Thoracic aorta (tissue), 2 donors: ENCODE data around the gene ITGAV. TPM values are rescaled to one million over a fixed set of nuclear protein-coding genes. Genes with fewer than 3 reads are reported as not detected.
A peak's percentile ranks its signal among the peaks of the same experiment; 100 is the strongest.

Experiments
- ATAC-seq: fragments of 150-250 bp; one replicate; pipeline ENCODE4 v1.8.0; 2017; ENCODE audit warnings: low read depth; ENCODE audit not compliant: insufficient number of reproducible peaks, low FRiP score
- DNase-seq: peaks from one replicate; pipeline ENCODE4 v3.0.0-alpha.2; 2020; ENCODE audit warnings: low spot score
- H3K27ac ChIP-seq, 2 donors: fragments of 200-600 bp; sonication (generic); 1 replicate in 1 of 2; 2 replicates in 1 of 2; pipeline ENCODE4 v1.5.1; 2016; ENCODE audit warnings: mild to moderate bottlenecking in 2 of 2, moderate library complexity in 2 of 2
- H3K27me3 ChIP-seq: fragments of 200-600 bp; sonication (generic); replicated peaks from 2 replicates; pipeline ENCODE4 v1.6.0; 2016; ENCODE audit warnings: mild to moderate bottlenecking; ENCODE audit not compliant: insufficient read depth
- H3K36me3 ChIP-seq: fragments of 200-600 bp; sonication (generic); one replicate; pipeline ENCODE4 v1.5.1; 2016
- H3K4me1 ChIP-seq, 2 donors: fragments of 200-600 bp; sonication (generic); 1 replicate in 1 of 2; 2 replicates in 1 of 2; pipeline versions ENCODE4 v1.5.1 to v1.6.0; 2016; ENCODE audit warnings: low read depth in 2 of 2, mild to moderate bottlenecking in 1 of 2; ENCODE audit not compliant: control insufficient read depth in 1 of 2
- H3K4me3 ChIP-seq: fragments of 200-600 bp; sonication (generic); 2 replicates; pipeline ENCODE4 v1.5.1; 2016; ENCODE audit warnings: mild to moderate bottlenecking
- H3K9me3 ChIP-seq: fragments of 200-600 bp; sonication (generic); 2 replicates; pipeline ENCODE4 v1.5.1; 2016
- total RNA-seq, 2 donors: library from RNA; depleted of rRNA; stranded (reverse); fragments of >200 nt; gene quantifications; one replicate each; pipeline versions ENCODE4 v1.1.0 to v1.2.3, GENCODE V29; 2016
- TF ChIP-seq, protein P1 (sequence below): fragments of 200-600 bp; sonication (generic); IDR thresholded peaks from one replicate; pipeline ENCODE4 v1.5.1; 2019; ENCODE audit warnings: antibody characterized with exemption

The ITGAV gene
- total RNA-seq = 100 to 1,000 TPM; 160 to 195 TPM

DNA sequence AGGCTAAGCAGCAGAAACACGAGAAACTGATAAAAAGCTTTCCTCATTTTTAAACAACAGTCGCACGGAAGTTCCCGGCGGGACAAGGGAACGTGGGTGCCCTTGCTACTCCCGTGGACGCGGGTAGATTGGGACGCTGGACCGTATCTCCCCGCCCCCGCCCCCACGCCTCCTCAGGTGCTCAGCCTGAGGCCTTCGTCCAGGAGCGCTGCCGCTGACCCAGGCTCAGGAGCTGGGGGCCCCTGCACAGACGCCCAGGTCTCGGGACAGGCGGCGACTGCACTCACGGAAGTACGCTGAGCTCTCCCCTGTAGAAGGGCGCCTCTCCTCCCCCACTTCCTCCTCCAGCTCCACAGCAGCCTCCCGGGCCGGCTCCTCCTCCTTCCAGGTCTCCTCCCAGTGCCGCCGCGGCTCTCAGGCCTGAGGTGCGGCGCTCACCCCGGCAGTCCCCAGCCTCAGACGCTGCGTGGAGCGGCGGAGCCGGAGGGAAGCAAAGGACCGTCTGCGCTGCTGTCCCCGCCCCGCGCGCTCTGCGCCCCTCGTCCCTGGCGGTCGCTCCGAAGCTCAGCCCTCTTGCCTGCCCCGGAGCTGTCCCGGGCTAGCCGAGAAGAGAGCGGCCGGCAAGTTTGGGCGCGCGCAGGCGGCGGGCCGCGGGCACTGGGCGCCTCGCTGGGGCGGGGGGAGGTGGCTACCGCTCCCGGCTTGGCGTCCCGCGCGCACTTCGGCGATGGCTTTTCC, at the start of gene ITGAV:
TSS of gene ITGAV (plus strand) at position 445 of the 738 bp plus-strand sequence. CDS start at position 728, 283 bp downstream.
- DNase-seq (peak; percentile 85), ATAC-seq (peak; percentile 87)
- TF ChIP-seq, protein P1, sequence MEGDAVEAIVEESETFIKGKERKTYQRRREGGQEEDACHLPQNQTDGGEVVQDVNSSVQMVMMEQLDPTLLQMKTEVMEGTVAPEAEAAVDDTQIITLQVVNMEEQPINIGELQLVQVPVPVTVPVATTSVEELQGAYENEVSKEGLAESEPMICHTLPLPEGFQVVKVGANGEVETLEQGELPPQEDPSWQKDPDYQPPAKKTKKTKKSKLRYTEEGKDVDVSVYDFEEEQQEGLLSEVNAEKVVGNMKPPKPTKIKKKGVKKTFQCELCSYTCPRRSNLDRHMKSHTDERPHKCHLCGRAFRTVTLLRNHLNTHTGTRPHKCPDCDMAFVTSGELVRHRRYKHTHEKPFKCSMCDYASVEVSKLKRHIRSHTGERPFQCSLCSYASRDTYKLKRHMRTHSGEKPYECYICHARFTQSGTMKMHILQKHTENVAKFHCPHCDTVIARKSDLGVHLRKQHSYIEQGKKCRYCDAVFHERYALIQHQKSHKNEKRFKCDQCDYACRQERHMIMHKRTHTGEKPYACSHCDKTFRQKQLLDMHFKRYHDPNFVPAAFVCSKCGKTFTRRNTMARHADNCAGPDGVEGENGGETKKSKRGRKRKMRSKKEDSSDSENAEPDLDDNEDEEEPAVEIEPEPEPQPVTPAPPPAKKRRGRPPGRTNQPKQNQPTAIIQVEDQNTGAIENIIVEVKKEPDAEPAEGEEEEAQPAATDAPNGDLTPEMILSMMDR = no peak
- H3K27me3 ChIP-seq = no peaks in the 10 kb centered on the region
- peak within 1 kb of the TSS; percentile 95 to 98 for H3K27ac ChIP-seq
- H3K4me1 ChIP-seq = peaks cover 30 to 38% of the 10 kb centered on the region in 2 donors
- H3K36me3 ChIP-seq = no peaks in the 10 kb centered on the region
- peak within 1 kb of the TSS; percentile 97 for H3K4me3 ChIP-seq
- H3K9me3 ChIP-seq = no peaks in the 10 kb centered on the region

- TF ChIP-seq, protein P1 = no peak
- Histone ChIP-seq H3K4me1 (peaks cover 18 to 27% of the 10 kb centered on the region in 2 donors), H3K27me3 (no peaks in the 10 kb centered on the region), H3K9me3 (no peaks in the 10 kb centered on the region), H3K27ac (no peak overlapping the region), H3K36me3 (no peaks in the 10 kb centered on the region), H3K4me3 (no peak overlapping the region)
- ATAC-seq (no peak), DNase-seq (no peak)
Observed at GRCh38 chr2:186540941-186541340, 48.9 kb upstream of the ITGAV start.

DNA sequence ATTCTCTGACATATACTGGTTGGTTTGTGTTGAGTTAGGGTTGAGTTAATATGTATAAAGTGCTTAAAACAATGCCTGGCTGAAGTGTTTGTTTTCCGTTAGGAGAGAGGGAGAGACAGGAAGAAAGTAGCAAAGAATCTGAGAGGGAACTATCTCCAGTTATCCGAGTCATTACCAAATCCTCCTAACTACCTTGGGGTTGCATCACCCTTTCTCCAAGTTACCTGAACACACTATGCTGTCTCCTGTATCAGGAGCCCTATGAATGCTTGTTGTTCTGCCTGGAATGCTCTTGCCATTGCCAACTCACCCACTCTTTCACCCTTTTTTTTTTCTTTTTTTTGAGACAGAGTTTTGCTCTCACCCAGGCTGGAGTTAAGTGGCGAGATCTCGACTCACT, 47.9 kb upstream of the ITGAV start:
- no peak overlapping the region for H3K27ac ChIP-seq
- no peaks in the 10 kb centered on the region for H3K27me3 ChIP-seq
- H3K36me3 ChIP-seq = no peaks in the 10 kb centered on the region
- H3K4me3 ChIP-seq = no peak overlapping the region
- DNase-seq (no peak), ATAC-seq (no peak)
- TF ChIP-seq, protein P1 = no peak
- peaks cover 18 to 34% of the 10 kb centered on the region in 2 donors for H3K4me1 ChIP-seq
- no peaks in the 10 kb centered on the region for H3K9me3 ChIP-seq

- Histone ChIP-seq H3K4me1 (peaks cover 18 to 34% of the 10 kb centered on the region in 2 donors), H3K4me3 (peak overlapping the region; percentile 45), H3K27me3 (no peaks in the 10 kb centered on the region), H3K36me3 (no peaks in the 10 kb centered on the region), H3K9me3 (no peaks in the 10 kb centered on the region), H3K27ac (peak overlapping the region; percentile 56 to 70)
- ATAC-seq = no peak
- TF ChIP-seq, protein P1 = no peak
- no peak for DNase-seq
Observed at GRCh38 chr2:186543561-186544131, 46.2 kb upstream of the ITGAV start.

GRCh38 chr2:186544255-186544675, 45.6 kb upstream of the ITGAV start:
- Histone ChIP-seq H3K4me1 (peaks cover 18 to 34% of the 10 kb centered on the region in 2 donors), H3K9me3 (no peaks in the 10 kb centered on the region), H3K27me3 (no peaks in the 10 kb centered on the region), H3K27ac (peak overlapping the region; percentile 56 to 70), H3K4me3 (peak overlapping the region; percentile 45), H3K36me3 (no peaks in the 10 kb centered on the region)
- DNase-seq (no peak), ATAC-seq (peak; percentile 67)
- TF ChIP-seq, protein P1 = no peak
